Lung (tissue), 12 donors: ENCODE measurements around the gene MAPK12. TPM values are rescaled to one million over a fixed set of nuclear protein-coding genes. Genes with fewer than 3 reads are reported as not detected.

Experiments
- ATAC-seq: fragments of 200-7000 bp; cut with Tn5 transposase; one replicate; pipeline ENCODE4 v1.9.1; 2020; ENCODE audit warnings: moderate number of reproducible peaks; ENCODE audit not compliant: insufficient read depth, low FRiP score
- DNase-seq, 3 donors: peaks; one replicate each; pipeline ENCODE4 v3.0.0-alpha.2; 2013 to 2017
- H3K27ac ChIP-seq, 2 donors: one replicate each; pipeline ENCODE4 v1.5.1; 2013; ENCODE audit warnings: mild to moderate bottlenecking in 2 of 2, moderate library complexity in 2 of 2, control low read depth in 1 of 2, inconsistent platforms in 1 of 2, low read depth in 1 of 2, low read length in 1 of 2
- H3K27me3 ChIP-seq, 3 donors: one replicate each; pipeline ENCODE4 v1.5.1; 2013; ENCODE audit warnings: low read length in 2 of 3; ENCODE audit not compliant: control insufficient read depth in 3 of 3, insufficient read depth in 3 of 3
- H3K36me3 ChIP-seq, 4 donors: one replicate each; pipeline ENCODE4 v1.5.1; 2013; ENCODE audit warnings: low read length in 4 of 4, mild to moderate bottlenecking in 1 of 4, moderate library complexity in 1 of 4; ENCODE audit not compliant: control insufficient read depth in 4 of 4, insufficient read depth in 4 of 4
- H3K4me1 ChIP-seq, 5 donors: one replicate each; pipeline ENCODE4 v1.5.1; 2013; ENCODE audit warnings: low read length in 5 of 5, mild to moderate bottlenecking in 2 of 5, moderate library complexity in 1 of 5; ENCODE audit not compliant: control insufficient read depth in 5 of 5, insufficient read depth in 5 of 5
- H3K4me3 ChIP-seq: one replicate; pipeline ENCODE4 v1.5.1; 2013; ENCODE audit warnings: mild to moderate bottlenecking, control low read depth, moderate library complexity
- H3K9ac ChIP-seq, 2 donors: one replicate each; pipeline ENCODE4 v1.5.1; 2013; ENCODE audit warnings: low read length in 2 of 2, control low read depth in 1 of 2; ENCODE audit not compliant: insufficient read depth in 1 of 2
- H3K9me3 ChIP-seq, 4 donors: one replicate each; pipeline ENCODE4 v1.5.1; 2013; ENCODE audit warnings: low read length in 3 of 4, mild to moderate bottlenecking in 1 of 4, moderate library complexity in 1 of 4; ENCODE audit not compliant: control insufficient read depth in 4 of 4, insufficient read depth in 3 of 4
- CTCF ChIP-seq: IDR thresholded peaks from 2 replicates; pipeline ENCODE4 v1.5.1; 2012; ENCODE audit warnings: mild to moderate bottlenecking; ENCODE audit errors: control extremely low read depth, extremely low read depth
- WGBS, 2 donors: extraction: QIAGEN DNeasy Blood & Tissue Kit; methylation state at CpG; one replicate each; pipeline ENCODE4 v1.1.7; 2013; 5-methylcytosine and 5-hydroxymethylcytosine counted together
- polyA plus RNA-seq, 2 donors: library from polyadenylated mRNA; stranded (reverse); fragments of 200-250 nt; gene quantifications; one replicate each; pipeline ENCODE4 v1.2.1, GENCODE V29; 2013
- total RNA-seq, 2 donors: library from RNA; depleted of rRNA in 1 of 2; stranded (reverse); fragments of >200 nt in 1 of 2; gene quantifications; one replicate each; pipeline ENCODE4 v1.2.1, GENCODE V29; 2014 to 2021
- donor health status: control.
- donor health status: control.
- donor health status: Bipolar disorder and iron deficiency.
- donor health status: healthy.
- donor health status: DM: yes; HTN: yes; CAD: no.

MAPK12 gene
- total and polyA plus RNA-seq, 4 donors: 10.4 to 13.1 (median 11.9) TPM

DNA sequence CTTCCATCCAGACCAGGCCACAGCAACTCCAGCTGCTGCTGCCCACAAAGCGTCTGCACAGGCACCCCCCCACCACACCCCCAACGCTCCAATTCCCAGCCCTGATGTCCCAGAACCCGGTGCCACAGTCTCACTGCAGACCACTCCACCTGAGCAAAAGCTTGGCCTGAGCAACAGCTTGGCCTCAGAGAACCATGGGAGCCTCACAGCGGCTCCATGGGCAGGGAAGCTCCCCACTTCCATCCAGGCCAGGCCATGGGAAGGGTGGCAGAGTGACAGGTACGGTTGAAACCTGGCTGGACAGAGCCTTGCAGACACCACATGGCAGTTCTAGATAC is 32.8 kb upstream of the MAPK12 start:
- ATAC-seq: no peak
- TF ChIP-seq CTCF: no peak
- Histone ChIP-seq H3K9ac (peak overlapping the region in 1 of 2 donors; percentile 37), H3K27ac (peak overlapping the region; percentile 51 to 96), H3K9me3 (no peaks in the 10 kb centered on the region), H3K4me3 (no peak overlapping the region), H3K4me1 (peaks cover 0 to 39% (median 21%) of the 10 kb centered on the region in 5 donors), H3K27me3 (no peaks in the 10 kb centered on the region), H3K36me3 (peaks cover 0 to 19% (median 2%) of the 10 kb centered on the region in 4 donors)
- DNase-seq: no peak
- WGBS, 2 donors: 30 to 35% methylated on average over 5 of the region's 5 CpGs

DNA sequence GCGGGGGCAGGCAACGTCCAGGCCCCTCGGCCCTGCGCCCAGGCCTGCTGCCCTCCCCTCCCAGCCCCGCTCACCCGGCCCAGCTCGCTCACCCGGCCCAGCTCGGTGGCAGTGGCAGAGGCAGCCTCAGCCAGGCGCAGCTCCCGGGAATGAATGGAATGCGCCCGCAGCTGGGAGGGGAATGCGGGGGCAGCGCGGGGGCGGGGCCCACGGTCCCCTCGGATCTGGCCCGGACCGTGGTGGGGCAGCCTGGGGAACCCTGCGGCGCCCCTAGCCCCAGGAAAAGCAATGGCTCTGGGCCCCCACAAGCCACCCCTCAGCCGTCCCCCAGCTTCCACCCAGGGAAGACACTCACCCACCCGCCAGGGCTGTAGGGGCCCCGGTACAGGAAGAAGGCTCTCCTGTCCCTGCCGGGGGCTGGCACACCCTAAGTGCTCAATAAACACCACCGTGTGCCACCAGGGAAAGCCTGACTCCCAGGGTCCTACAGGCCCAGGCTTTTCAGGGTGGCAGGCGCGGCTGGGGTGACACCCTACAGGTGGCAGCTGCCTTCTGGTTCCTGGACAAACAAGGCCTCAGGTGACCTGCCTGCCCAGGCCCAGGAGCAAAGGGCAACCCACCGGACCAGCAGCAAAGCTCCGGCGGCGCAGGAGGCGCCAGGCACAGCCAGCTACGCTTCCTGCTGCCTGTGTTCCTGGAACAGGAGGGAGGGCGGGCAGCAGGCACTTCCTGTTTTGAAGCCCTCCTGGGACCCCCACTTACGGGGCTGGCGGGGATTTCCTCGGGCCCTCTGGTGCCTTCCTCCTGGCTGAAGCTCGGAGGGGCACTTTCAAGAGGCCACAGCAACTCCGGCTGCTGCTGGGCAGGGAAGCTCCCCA is 32.2 kb upstream of the MAPK12 start:
- Histone ChIP-seq H3K9ac (peak overlapping the region in 1 of 2 donors; percentile 37), H3K27ac (peak overlapping the region; percentile 51 to 96), H3K4me3 (no peak overlapping the region), H3K4me1 (peaks cover 0 to 37% (median 21%) of the 10 kb centered on the region in 5 donors), H3K9me3 (no peaks in the 10 kb centered on the region), H3K36me3 (peaks cover 0 to 25% (median 6%) of the 10 kb centered on the region in 4 donors), H3K27me3 (no peaks in the 10 kb centered on the region)
- no peak for TF ChIP-seq CTCF
- 4 to 8% methylated on average over 29 to 42 of the region's 42 CpGs for WGBS, 2 donors
- DNase-seq: peak; percentile 79 to 86 (median 81)
- peak; percentile 80 for ATAC-seq

- H3K27me3 ChIP-seq: no peaks in the 10 kb centered on the region
- ATAC-seq (no peak), DNase-seq (no peak)
- H3K27ac ChIP-seq: peak overlapping the region; percentile 51 to 96
- H3K36me3 ChIP-seq: peaks cover 0 to 33% (median 11%) of the 10 kb centered on the region in 4 donors
- no peak overlapping the region for H3K4me3 ChIP-seq
- no peak for TF ChIP-seq CTCF
- H3K9me3 ChIP-seq: no peaks in the 10 kb centered on the region
- H3K4me1 ChIP-seq: peaks cover 0 to 33% (median 19%) of the 10 kb centered on the region in 5 donors
- 11 to 16% methylated on average over 28 to 29 of the region's 29 CpGs for WGBS, 2 donors
- H3K9ac ChIP-seq: peak overlapping the region in 1 of 2 donors; percentile 13
These were observed 31.4 kb upstream of the MAPK12 start for GRCh38 chr22:50292643-50293440.
